ENCODE data around the gene FRMD8. TPM values are rescaled to one million over a fixed set of nuclear protein-coding genes. Genes with fewer than 3 reads are reported as not detected.

The FRMD8 gene
- total and polyA plus RNA-seq, 2 of the 8 experiments (the other 6 are each of a cell fraction or from before 2014, with no cell fraction given), result 15.0 to 19.2 TPM

DNA sequence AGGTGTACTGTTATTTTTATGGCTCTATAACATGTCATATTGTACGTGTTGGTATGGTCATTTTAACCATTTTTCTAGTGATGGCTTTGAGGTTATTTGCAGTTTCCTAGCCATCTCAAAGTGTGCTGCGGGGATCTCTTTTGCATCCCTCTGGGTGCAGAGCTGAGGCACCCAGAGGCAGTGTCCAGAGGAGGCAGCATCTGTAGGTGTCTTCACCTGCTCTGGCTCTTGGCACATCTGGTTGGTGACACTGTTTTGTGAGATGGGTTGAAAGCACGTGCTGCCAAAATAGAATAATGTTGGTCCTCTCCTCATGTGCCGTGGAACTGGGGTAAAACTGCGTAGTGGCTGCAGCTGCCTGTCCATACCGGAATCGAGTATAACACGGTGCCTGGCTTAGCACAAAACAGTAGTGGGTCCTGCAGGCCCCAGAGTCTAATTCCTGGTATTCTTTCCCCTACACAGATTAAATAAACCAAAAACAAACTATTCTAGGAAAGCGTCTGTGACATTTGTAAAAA lies 49.0 kb downstream of the FRMD8 start:
- Histone ChIP-seq H2AFZ (ENCODE audit: low read length) (no peak overlapping the region), H3K14ac (ENCODE audit: insufficient read length) (no peak overlapping the region), H3K4ac (replicated peaks; ENCODE audit: insufficient read length, low read depth, low read length) (no peak overlapping the region), H3K56ac (replicated peaks; ENCODE audit: insufficient read length, low read depth, low read length) (no peak overlapping the region), H3K27ac (ENCODE audit: low read depth, low read length) (no peak overlapping the region), H4K8ac (ENCODE audit: extremely low read depth, insufficient read depth, low read length) (no peak overlapping the region), H3K4me1 (replicated peaks in 1 of 4; ENCODE audit: control insufficient read depth in 3 of 4, insufficient read depth in 4 of 4, low read length in 3 of 4) (no peaks in the 10 kb centered on the region), H2BK15ac (ENCODE audit: low read length) (no peak overlapping the region), H2BK20ac (ENCODE audit: low read length) (no peak overlapping the region), H3K9ac (replicated peaks in 1 of 4; ENCODE audit: extremely low read depth in 1 of 4, low read depth in 3 of 4, low read length in 3 of 4) (no peak overlapping the region), H3K18ac (ENCODE audit: extremely low read depth, low read length) (no peak overlapping the region), H2AK5ac (ENCODE audit: low read depth, low read length) (no peak overlapping the region), H3K79me1 (ENCODE audit: low read depth, low read length) (no peaks in the 10 kb centered on the region; the same call in 1 of the 2 replicates), H2BK120ac (replicated peaks; ENCODE audit: low read depth, low read length) (no peak overlapping the region), H3K23ac (ENCODE audit: insufficient read length) (no peak overlapping the region), H3K4me3 (ENCODE audit: extremely low read depth in 1 of 4, insufficient read depth in 2 of 4, low read depth in 3 of 4, low read length in 4 of 4) (no peak overlapping the region), H3K27me3 (replicated peaks in 1 of 4; ENCODE audit: control insufficient read depth in 3 of 4, extremely low read depth in 1 of 4, insufficient read depth in 3 of 4, low read length in 3 of 4) (no peaks in the 10 kb centered on the region), H3K36me3 (ENCODE audit: control insufficient read depth in 2 of 4, insufficient read depth in 4 of 4, low read length in 3 of 4) (no peaks in the 10 kb centered on the region), H4K20me1 (replicated peaks in 1 of 2; ENCODE audit: control insufficient read depth in 1 of 2, insufficient read depth in 2 of 2, low read length in 2 of 2) (peaks cover 0 to 10% of the 10 kb centered on the region in 2 experiments), H3K9me3 (ENCODE audit: insufficient read depth in 2 of 2, low read depth in 1 of 2, low read length in 1 of 2) (no peaks in the 10 kb centered on the region), H3K4me2 (ENCODE audit: insufficient read depth in 1 of 2, low read depth in 2 of 2, low read length in 2 of 2) (no peak overlapping the region), H4K91ac (replicated peaks; ENCODE audit: insufficient read length, low read length) (no peak overlapping the region), H4K5ac (ENCODE audit: insufficient read length, low read depth, low read length) (no peak overlapping the region), H3K23me2 (ENCODE audit: low read depth, low read length) (no peaks in the 10 kb centered on the region), H3K79me2 (ENCODE audit: control insufficient read depth in 1 of 2, insufficient read depth in 2 of 2, low read length in 2 of 2) (no peaks in the 10 kb centered on the region), H2BK5ac (ENCODE audit: low read depth, low read length) (no peak overlapping the region), H2BK12ac (ENCODE audit: low read depth, low read length) (no peak overlapping the region)
- DNase-seq (ENCODE audit: low read depth in 1 of 2, low spot score in 2 of 2) (peak in 1 of 2 experiments; percentile 19), FAIRE-seq (no peak)
- POLR2A ChIA-PET (ENCODE audit: partially characterized antibody), result interaction anchor here (0.7 to 2.8 kb wide), 5 partner anchors 10 to 79 kb away, joined by 3 to 9 read pairs (median 3); partner anchors contain the start of gene NEAT1
- CTCF ChIA-PET (ENCODE audit: partially characterized antibody), result interaction anchor here (0.8 to 2.9 kb wide), 3 partner anchors 19 to 75 kb away, joined by 5 to 11 read pairs (median 5); no protein-coding TSS in a partner anchor
- 88% methylated on average over 9 of the region's 9 CpGs; no CpG with 5 or more reads in 1 of the 2 experiments for WGBS, 2 experiments (ENCODE audit: extremely low coverage in 1 of 2, insufficient coverage in 1 of 2, insufficient read length in 1 of 2, insufficient replicate concordance in 2 of 2, low coverage in 1 of 2, low lambda C conversion rate in 2 of 2, missing lambda C conversion rate in 1 of 2)
- TF ChIP-seq E2F6 (IDR thresholded peaks at IDR 0.05) (no peak), BRCA1 (IDR thresholded peaks at IDR 0.05; ENCODE audit: low read depth, low read length) (no peak), NANOG (IDR thresholded peaks at IDR 0.05; ENCODE audit: insufficient read depth, low read depth, low read length, poor library complexity, severe bottlenecking) (no peak), JUN (IDR thresholded peaks at IDR 0.05; ENCODE audit: low read depth, low read length) (no peak), ATF2 (IDR thresholded peaks at IDR 0.05; ENCODE audit: low read length) (no peak), BCL11A (IDR thresholded peaks at IDR 0.05; ENCODE audit: low read depth in 2 of 2, low read length in 2 of 2) (no peak), BACH1 (IDR thresholded peaks at IDR 0.05; ENCODE audit: low read length) (no peak)
- TF ChIP-seq, protein P1, sequence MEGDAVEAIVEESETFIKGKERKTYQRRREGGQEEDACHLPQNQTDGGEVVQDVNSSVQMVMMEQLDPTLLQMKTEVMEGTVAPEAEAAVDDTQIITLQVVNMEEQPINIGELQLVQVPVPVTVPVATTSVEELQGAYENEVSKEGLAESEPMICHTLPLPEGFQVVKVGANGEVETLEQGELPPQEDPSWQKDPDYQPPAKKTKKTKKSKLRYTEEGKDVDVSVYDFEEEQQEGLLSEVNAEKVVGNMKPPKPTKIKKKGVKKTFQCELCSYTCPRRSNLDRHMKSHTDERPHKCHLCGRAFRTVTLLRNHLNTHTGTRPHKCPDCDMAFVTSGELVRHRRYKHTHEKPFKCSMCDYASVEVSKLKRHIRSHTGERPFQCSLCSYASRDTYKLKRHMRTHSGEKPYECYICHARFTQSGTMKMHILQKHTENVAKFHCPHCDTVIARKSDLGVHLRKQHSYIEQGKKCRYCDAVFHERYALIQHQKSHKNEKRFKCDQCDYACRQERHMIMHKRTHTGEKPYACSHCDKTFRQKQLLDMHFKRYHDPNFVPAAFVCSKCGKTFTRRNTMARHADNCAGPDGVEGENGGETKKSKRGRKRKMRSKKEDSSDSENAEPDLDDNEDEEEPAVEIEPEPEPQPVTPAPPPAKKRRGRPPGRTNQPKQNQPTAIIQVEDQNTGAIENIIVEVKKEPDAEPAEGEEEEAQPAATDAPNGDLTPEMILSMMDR (IDR thresholded peaks at IDR 0.05; ENCODE audit: control extremely low read depth in 1 of 3, insufficient read depth in 1 of 3, low read depth in 1 of 3, low read length in 3 of 3), result no peak

Data from H1 (cell line).